Cardiac fibroblast (primary cell): Measurements from ENCODE around the gene DMRTC2.

Source experiments
- DNase-seq, 2 donors: peaks; one replicate each; pipeline versions ENCODE4 v3.0.0 to v3.0.0-alpha.2; 2010; ENCODE audit warnings: low read depth in 2 of 2
- H3K4me3 ChIP-seq, 2 donors: replicated peaks in 1 of 2; 1 replicate in 1 of 2; 2 replicates in 1 of 2; pipeline ENCODE4 v1.5.1; 2011; ENCODE audit warnings: low read depth in 2 of 2, low read length in 2 of 2, mild to moderate bottlenecking in 2 of 2, moderate library complexity in 1 of 2
- CTCF ChIP-seq: IDR thresholded peaks from one replicate; pipeline ENCODE4 v1.5.1; 2011; ENCODE audit warnings: low read depth, mild to moderate bottlenecking, low read length, inconsistent platforms

Gene DMRTC2

DNA sequence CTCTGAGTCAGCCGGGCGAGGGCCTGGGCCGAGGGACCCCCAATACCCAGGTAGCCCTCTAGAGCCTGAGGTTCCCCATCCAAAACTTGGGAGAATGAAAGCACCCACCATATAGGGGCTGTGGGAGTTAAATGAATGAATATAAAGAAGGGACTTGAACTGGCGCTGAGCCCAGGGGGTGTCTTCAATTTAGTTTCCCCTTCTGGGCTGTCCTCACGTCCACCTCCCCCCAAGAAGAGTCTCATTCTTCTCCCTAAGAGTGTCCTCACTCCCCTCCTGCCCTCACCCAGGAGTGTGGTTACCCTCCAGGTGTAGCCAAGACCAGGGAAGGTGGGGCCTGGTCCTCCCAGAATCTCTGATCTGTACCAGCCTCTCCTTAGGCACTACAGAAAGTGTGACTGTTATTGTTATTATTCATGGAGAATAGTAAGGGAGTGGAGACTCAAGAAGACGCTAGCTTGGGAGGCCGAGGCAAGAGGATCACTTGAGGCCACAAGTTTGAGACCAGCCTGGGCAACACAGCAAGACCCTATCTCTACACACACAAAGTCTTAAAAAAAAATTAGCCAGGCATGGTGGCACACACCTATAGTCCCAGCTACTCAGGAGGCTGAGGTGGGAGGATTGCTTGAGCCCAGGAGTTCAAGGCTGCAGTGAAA lies 35.0 kb downstream of the DMRTC2 start:
- H3K4me3 ChIP-seq, result no peak overlapping the region
- TF ChIP-seq CTCF, result no peak
- DNase-seq, result no peak

GRCh38 chr19:41880329-41880708 lies 35.5 kb downstream of the DMRTC2 start:
- no peak for DNase-seq
- H3K4me3 ChIP-seq, result no peak overlapping the region
- no peak for TF ChIP-seq CTCF

GRCh38 chr19:41882568-41883462 lies 38.0 kb downstream of the DMRTC2 start, which contains the start of gene ARHGEF1:
Gene ARHGEF1, plus strand, starts transcription at chr19:41883184. Its CDS starts 4,899 bp downstream, at chr19:41888083.
- peak in 1 of 2 donors; percentile 39 for DNase-seq
- TF ChIP-seq CTCF, result no peak
- peak within 1 kb of the TSS; percentile 59 to 96 for H3K4me3 ChIP-seq

- no peak for TF ChIP-seq CTCF
- H3K4me3 ChIP-seq, result peak overlapping the region; percentile 59 to 96
- no peak for DNase-seq
Measured at GRCh38 chr19:41883463-41883820, 38.6 kb downstream of the DMRTC2 start.

DNA sequence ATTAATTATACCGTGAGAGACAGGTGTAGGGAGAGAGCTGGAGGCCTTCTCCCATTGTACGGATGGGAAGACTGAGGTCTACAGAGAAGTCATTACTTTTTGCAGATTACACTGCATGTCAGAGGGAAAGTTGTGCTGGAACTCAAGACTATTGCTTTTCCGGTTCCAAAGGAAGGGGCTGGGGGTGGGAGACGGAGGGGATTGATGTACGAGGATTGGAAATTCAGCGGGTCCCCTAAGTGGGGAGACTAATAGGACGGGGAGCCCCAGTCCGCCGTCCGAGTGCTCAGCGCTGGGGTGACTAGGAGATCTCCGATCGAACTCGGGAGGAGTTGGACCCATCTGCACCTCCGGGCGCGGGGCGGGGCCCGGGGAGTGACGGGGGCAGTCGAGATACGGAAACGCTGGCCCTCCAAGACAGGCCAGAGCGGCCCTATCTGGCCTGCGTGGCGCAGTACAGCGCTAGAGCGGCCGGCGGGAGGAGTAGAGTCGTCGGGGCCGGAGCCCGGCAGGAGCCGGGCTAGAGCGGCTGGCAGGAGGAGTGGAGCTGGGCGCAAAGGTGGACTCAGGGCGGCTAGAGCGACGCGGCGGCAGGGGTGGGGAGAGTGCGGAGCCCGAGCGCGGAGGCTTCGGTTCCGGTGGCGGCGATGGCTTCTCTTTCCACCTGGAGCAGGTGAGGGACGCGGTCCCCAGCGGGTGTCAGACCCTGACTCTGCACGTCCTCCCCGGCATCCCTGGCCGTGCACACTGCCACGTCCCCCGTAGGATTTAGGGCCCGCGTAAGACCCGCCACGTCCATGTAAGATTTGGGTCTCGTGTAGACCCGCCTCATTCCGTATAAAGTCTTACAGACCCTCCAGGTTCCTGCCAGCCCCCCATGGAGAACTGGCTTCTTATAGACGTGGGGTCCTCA lies 39.2 kb downstream of the DMRTC2 start:
- DNase-seq, result peak; percentile 96 to 98
- peak; percentile 40 for TF ChIP-seq CTCF
- H3K4me3 ChIP-seq, result peak overlapping the region; percentile 59 to 96
